Measurements from ENCODE around the gene CYP4F3. TPM values are rescaled to one million over a fixed set of nuclear protein-coding genes. Genes with fewer than 3 reads are reported as not detected.

The CYP4F3 gene
- total RNA-seq: not detected in 2 replicates

GRCh38 chr19:15640294-15640903 is at the start of gene CYP4F3:
TSS of gene CYP4F3 (plus strand) at chr19:15640897. CDS start at chr19:15641416, 519 bp downstream.

GRCh38 chr19:15614507-15615379 is 26.0 kb upstream of the CYP4F3 start, which contains the start of gene CYP4F8:
TSS of gene CYP4F8 (plus strand) at chr19:15615218. CDS start at chr19:15615617, 399 bp downstream.

GRCh38 chr19:15672580-15673175 is 32.0 kb downstream of the CYP4F3 start, which contains the start of gene CYP4F12:
TSS of gene CYP4F12 (plus strand) at chr19:15673087. CDS start at chr19:15673530, 443 bp downstream.

Other genes with a start within 250 kb of the CYP4F3 start
- 43.7 and 51.1 TPM in 2 replicates for gene AKAP8L, start 221.9 kb upstream of the CYP4F3 start, total RNA-seq
- 3.9 and 4.6 TPM in 2 replicates for gene WIZ, start 190.9 kb upstream of the CYP4F3 start, total RNA-seq
- gene RASAL3, start 176.4 kb upstream of the CYP4F3 start, total RNA-seq: 11.8 and 18.0 TPM in 2 replicates
- not detected in 2 replicates for gene PGLYRP2, start 161.4 kb upstream of the CYP4F3 start, total RNA-seq
- gene CYP4F22, start 132.4 kb upstream of the CYP4F3 start, total RNA-seq: not detected in 2 replicates
- gene CYP4F8, start 25.7 kb upstream of the CYP4F3 start, total RNA-seq: not detected in 2 replicates
- not detected in 2 replicates for gene CYP4F12, start 32.2 kb downstream of the CYP4F3 start, total RNA-seq
- not detected in 2 replicates for gene OR10H2, start 87.1 kb downstream of the CYP4F3 start, total RNA-seq
- gene OR10H3, start 97.1 kb downstream of the CYP4F3 start, total RNA-seq: not detected in 2 replicates
- not detected in 2 replicates for gene OR10H5, start 146.8 kb downstream of the CYP4F3 start, total RNA-seq
- not detected in 2 replicates for gene OR10H1, start 174.8 kb downstream of the CYP4F3 start, total RNA-seq